Ishikawa (cell line): ENCODE measurements around the gene RRN3.

Experiments
- CREB1 ChIP-seq: IDR thresholded peaks from 2 replicates; pipeline ENCODE4 v1.6.1; 2012; ENCODE audit warnings: low read depth
- EGR1 ChIP-seq: IDR thresholded peaks from 2 replicates; pipeline ENCODE4 v1.6.1; 2012
- EP300 ChIP-seq: IDR thresholded peaks from 2 replicates; pipeline ENCODE4 v1.6.1; 2012; ENCODE audit warnings: borderline replicate concordance
- FOXM1 ChIP-seq: IDR thresholded peaks from 2 replicates; pipeline ENCODE4 v1.6.1; 2012; ENCODE audit warnings: low read depth, borderline replicate concordance
- RAD21 ChIP-seq: IDR thresholded peaks from 2 replicates; pipeline ENCODE4 v1.6.1; 2012; ENCODE audit warnings: low read depth
- TAF1 ChIP-seq: IDR thresholded peaks from 2 replicates; pipeline ENCODE4 v1.6.1; 2012; ENCODE audit warnings: low read depth, mild to moderate bottlenecking
- TCF12 ChIP-seq: IDR thresholded peaks from 2 replicates; pipeline ENCODE4 v1.6.1; 2012; ENCODE audit warnings: low read depth
- YY1 ChIP-seq: IDR thresholded peaks from 2 replicates; pipeline ENCODE4 v1.6.1; 2012; ENCODE audit warnings: low read depth
- ZBTB7A ChIP-seq: IDR thresholded peaks from 2 replicates; pipeline ENCODE4 v1.6.1; 2012; ENCODE audit warnings: low read depth
- TF ChIP-seq, protein P1 (sequence below): IDR thresholded peaks from 2 replicates; pipeline ENCODE4 v1.6.1; 2012
- TF ChIP-seq, protein P2 (sequence below): IDR thresholded peaks from 2 replicates; pipeline ENCODE4 v1.6.1; 2012; ENCODE audit warnings: low read depth, mild to moderate bottlenecking

DNA sequence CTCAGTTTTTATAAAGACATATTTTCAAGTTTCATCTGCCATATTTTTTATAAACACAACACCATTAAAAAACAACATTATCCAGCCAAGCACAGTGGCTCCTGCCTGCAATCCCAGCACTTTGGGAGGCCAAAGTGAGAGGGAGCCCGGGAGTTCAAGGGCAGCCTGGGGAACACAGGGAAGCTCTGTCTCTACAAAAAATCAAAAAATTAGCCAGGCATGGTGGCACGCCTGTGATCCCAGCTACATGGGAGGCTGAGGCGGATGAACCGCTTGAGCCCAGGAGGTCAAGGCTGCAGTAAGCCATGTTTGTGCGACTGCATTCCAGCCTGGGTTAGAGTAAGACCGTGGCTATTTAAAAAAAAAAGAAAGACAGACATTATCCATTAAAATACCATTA, 21.0 kb downstream of the RRN3 start:
- no peak for TF ChIP-seq EP300
- TF ChIP-seq TAF1: no peak
- no peak for TF ChIP-seq YY1
- no peak for TF ChIP-seq EGR1
- TF ChIP-seq TCF12: no peak
- no peak for TF ChIP-seq CREB1
- TF ChIP-seq ZBTB7A: no peak
- TF ChIP-seq, protein P1, sequence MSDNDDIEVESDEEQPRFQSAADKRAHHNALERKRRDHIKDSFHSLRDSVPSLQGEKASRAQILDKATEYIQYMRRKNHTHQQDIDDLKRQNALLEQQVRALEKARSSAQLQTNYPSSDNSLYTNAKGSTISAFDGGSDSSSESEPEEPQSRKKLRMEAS: no peak
- no peak for TF ChIP-seq RAD21
- no peak for TF ChIP-seq FOXM1
- TF ChIP-seq, protein P2, sequence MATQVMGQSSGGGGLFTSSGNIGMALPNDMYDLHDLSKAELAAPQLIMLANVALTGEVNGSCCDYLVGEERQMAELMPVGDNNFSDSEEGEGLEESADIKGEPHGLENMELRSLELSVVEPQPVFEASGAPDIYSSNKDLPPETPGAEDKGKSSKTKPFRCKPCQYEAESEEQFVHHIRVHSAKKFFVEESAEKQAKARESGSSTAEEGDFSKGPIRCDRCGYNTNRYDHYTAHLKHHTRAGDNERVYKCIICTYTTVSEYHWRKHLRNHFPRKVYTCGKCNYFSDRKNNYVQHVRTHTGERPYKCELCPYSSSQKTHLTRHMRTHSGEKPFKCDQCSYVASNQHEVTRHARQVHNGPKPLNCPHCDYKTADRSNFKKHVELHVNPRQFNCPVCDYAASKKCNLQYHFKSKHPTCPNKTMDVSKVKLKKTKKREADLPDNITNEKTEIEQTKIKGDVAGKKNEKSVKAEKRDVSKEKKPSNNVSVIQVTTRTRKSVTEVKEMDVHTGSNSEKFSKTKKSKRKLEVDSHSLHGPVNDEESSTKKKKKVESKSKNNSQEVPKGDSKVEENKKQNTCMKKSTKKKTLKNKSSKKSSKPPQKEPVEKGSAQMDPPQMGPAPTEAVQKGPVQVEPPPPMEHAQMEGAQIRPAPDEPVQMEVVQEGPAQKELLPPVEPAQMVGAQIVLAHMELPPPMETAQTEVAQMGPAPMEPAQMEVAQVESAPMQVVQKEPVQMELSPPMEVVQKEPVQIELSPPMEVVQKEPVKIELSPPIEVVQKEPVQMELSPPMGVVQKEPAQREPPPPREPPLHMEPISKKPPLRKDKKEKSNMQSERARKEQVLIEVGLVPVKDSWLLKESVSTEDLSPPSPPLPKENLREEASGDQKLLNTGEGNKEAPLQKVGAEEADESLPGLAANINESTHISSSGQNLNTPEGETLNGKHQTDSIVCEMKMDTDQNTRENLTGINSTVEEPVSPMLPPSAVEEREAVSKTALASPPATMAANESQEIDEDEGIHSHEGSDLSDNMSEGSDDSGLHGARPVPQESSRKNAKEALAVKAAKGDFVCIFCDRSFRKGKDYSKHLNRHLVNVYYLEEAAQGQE: no peak
